GM18873 (cell line): ENCODE measurements around the gene SEMA6A.

Experiments used
- ATAC-seq: cut with Tn5 transposase; IDR thresholded peaks from one replicate; pipeline ENCODE4 v1.9.1; 2021; ENCODE audit warnings: mild to moderate bottlenecking, moderate library complexity, moderate number of reproducible peaks; ENCODE audit not compliant: unreplicated experiment, low FRiP score

SEMA6A gene

DNA sequence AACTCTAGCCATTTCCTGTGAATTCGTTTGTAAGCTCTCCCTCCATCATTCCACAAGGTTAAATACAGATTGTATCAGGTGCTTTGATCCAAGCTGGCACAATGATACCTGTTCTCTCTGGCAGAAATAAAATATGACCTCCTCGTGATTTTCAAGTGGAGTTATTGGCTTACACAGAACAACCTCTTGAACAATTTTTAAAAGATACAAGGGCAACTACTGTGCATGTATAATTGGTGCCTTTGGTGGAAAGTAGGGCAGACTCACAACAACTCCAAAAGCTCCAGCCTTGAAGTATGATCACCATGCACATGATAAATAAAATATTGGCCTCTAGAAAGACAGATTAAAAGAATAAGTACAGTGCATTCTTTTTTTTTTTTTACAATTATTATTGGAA, 106.0 kb downstream of the SEMA6A start:
- no peak for ATAC-seq

GRCh38 chr5:116467465-116467843, 107.2 kb downstream of the SEMA6A start:
- ATAC-seq, result no peak

GRCh38 chr5:116466727-116467464, 107.7 kb downstream of the SEMA6A start:
- no peak for ATAC-seq

DNA sequence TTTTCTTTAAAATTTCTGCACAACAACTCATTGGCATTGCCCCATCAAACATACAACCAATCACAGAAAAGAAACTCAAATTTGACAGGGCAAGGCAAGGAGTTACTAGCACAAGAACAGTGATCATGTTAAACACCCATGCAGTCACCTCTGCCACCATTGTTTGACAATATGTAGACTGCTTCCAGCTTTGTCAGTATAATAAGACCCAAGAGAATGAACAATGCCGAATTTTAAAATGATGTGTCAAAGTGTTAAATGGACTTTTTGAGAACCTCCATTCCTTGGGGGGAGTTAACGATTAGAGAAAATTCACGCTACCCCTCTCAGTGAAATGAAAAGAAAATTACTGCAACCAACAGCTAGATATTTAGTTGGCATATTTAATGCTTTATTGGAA, 109.2 kb downstream of the SEMA6A start:
- ATAC-seq, result no peak

GRCh38 chr5:116464144-116464708, 110.4 kb downstream of the SEMA6A start:
- no peak for ATAC-seq

GRCh38 chr5:116462500-116462899, 112.1 kb downstream of the SEMA6A start:
- ATAC-seq, result no peak

DNA sequence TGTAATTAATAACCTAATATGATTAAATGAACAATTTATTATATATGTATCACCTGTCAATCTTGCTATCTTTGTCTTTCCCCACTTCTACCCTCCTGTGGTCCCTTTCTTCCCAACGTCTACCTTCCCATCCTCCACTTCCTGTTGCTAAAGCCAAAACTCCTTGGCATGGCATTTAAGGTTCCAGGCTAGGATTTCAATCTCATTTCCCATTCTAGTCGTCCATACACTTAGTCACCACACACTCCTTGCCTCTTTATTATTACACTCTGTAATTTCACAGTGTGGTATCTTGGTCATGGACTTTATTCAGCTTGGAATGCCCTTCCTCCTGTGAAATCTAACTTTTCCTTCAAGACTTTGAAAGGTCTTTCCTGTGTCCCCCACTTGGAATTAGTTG, 115.3 kb downstream of the SEMA6A start:
- no peak for ATAC-seq

DNA sequence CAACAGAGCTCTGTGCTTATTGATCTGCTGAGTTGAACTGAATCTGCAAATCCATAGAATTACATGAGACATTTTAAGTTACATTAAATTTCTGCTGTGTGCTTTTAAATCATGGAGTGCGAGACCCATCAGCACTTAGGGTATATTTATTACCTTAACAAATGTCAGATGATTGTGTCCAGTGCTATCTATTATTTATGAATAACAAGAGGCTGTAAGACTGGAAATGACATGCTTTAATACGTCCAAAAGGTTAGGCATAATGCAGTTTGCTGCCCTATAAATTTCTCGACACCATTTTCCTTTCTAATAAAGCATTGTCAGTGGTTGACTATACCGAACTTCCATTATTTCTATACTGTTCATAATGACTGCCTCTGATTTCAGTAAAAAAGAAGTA, 117.6 kb downstream of the SEMA6A start:
- no peak for ATAC-seq

DNA sequence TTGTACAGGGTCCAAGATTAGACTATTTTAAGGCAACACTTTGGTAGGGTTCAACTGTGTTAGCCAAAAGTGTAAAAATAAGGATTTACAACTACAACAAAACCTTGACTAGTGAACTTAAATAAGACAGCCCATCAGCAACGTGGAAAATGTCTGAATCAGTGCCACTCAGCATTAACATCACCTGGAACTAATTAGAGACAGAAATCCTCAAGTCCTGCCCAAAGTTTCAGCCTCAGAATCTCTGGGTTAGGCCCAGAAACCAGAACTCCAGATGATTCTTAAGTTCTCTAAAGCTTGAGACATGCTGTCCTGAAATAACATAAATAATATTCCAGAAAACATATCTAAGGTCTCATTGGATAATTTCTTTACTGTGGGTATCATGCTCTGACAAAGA, 118.6 kb downstream of the SEMA6A start:
- ATAC-seq, result no peak

DNA sequence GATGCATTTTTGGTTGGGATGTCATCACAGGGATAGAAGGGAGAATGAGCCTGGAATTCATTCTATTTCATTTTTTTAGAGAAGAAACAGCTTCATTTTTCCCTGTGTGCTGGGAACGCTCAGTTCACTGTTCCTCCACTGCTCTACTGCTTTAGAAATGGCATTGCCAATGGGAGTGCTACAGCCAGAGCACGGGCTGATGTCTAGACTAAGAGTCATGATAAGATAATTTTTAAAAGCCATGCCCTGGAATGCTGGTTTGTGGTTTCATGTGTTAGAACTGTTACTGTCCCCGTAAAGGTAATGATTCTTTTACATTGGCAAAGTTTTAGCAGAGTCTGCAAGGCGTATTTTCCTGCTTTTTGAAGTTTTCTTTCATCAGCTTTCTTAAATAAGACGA, 119.6 kb downstream of the SEMA6A start:
- no peak for ATAC-seq

DNA sequence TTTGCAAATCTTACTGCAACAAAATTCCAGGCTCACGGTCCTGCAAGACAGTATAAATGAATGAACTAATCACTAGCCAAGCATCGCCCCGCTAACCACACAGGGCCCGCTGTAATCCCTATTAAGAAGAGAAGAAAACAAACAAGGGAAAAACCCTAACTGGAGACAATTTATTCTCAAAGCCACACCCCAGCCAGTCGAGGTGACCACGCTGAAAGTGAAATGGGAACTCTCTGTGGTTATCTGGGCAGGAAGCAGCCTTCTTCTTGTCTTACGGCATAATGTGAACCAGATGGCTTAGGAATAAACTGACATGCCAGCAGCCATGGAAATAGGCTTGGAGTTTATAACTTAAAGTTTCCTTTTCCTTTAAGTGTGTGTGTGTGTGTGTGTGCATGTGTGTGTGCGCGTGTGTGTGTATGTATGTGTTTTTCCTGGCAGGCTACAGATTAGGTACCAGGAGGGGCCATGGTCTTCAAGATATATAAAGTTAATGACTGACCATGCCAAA, 120.2 kb downstream of the SEMA6A start:
- ATAC-seq, result peak; percentile 99

- no peak for ATAC-seq
Observed at GRCh38 chr5:116453988-116454411, 120.6 kb downstream of the SEMA6A start.

DNA sequence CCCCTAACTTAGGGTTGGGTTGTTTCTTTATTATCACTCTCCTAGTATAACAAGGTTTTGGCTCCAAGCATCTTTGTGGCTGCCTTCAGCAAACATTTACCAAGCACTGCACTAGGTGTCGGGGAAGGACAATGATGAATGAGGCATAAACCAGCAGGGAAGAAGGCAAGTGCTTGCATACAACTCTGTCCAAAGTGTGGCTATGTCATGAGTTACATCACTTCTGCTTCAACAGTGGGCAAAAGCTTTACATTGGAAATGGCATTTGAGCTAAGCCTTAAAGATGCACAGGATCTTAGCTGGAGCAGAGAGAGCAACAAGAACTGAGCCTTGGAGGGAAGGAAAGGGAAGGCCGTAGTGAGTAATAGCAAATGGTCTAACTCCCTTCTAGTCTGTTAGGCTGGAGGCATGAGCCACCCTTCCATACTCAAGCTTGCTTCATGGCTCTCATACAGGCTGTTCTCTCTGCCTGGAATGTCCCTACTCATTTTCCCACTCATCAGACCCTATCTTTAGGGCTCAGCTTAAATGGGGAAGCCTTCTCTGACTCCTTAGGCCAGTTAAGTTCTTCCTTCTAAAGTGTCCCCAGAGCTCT, 121.8 kb downstream of the SEMA6A start:
- no peak for ATAC-seq

DNA sequence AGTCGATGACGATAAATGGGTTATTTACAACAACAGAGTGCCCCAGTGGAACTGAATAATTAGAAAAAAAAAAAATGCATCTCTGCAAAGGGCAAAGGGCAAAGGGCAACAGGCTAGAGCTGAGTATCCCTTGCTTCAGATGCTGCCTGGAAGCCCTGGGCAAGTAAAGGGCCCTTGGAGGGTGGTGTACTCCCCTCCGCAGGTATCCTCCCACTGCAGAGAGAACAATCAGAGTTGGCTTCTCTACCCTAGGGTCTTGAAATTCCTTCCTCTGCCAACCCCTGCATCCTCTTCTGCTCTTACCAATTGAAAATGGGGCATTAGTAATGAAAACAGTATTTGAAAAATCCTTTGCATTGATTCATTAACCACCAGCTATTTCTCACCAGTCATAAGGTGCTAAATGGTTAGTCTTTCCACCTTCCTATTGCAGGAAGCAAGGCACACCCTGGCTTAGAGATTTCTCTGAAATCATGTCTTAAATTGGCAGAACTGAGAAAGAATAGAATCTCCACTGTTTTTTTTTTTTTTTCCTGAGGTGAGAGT, 122.6 kb downstream of the SEMA6A start:
- no peak for ATAC-seq

GRCh38 chr5:116451066-116451465, 123.6 kb downstream of the SEMA6A start:
- ATAC-seq, result no peak

DNA sequence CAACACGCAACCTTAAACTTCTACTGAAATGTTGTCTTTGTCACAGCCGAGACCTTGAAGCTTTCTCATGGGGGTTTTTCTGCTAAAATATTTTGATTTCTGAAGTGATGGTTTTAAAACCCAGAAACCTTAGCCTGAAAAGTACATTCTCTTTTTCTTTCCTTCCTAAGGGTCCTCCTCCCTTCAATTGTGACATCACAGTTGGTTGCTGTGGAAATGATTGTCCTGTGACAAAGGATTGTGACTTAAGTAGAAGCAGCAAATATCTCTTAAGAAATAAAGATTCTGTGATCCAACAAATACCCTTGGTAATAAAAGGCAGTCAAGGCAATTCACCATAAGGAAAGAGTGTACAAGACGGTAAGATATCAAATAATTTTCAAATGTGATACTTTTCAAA, 125.2 kb downstream of the SEMA6A start:
- ATAC-seq, result no peak

DNA sequence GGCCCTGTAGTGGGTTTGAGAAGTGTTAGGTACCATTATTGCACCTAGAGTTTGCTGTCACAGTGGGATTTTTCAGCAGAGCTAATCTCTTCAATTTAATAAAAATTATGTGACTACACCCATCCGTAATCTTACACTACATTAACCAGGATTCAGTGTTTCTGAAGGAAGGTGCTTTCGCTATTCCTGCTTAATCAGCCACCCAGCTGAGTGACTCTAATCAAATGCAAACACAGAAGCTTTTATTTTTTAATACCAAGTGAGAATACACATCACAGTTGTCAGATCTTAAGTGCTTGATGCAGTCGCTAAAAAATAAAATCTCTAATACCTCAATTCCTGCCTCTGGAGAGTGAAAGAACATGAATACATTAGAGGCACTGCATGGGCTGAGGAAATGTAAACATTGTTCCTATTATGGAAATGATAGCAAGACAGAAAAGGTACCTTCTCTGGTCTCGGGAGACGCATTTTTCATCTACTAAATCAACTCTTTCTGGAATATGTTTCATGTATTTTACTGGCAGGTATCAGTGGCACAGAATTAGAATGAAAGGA, 125.7 kb downstream of the SEMA6A start:
- ATAC-seq, result no peak

DNA sequence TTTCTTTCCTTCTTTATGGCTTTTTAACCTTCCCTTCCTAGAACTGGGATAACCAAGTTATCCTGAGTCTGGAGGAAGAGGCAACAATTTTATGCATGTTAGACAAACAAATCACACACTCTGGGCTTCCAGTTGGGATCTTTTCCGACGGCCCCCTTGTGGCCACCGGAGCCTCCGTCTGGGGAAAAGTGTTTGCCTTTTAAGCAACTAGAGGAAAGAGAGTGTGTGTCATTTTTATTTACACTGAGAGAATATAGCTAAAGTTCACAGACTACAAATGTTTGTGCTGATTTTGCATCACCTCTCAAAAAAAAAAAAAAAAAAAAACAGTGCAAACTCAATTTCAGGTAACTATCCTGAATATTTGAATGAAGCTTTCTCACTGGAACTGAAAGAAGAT, 126.2 kb downstream of the SEMA6A start:
- no peak for ATAC-seq

- no peak for ATAC-seq
Observed at GRCh38 chr5:116446356-116447005, 128.1 kb downstream of the SEMA6A start.

GRCh38 chr5:116445311-116445710, 129.3 kb downstream of the SEMA6A start:
- ATAC-seq, result no peak
